GM23338 (cell line): ENCODE data around the gene MYO9B. TPM values are rescaled to one million over a fixed set of nuclear protein-coding genes. Genes with fewer than 3 reads are reported as not detected.

Source experiments
- ATAC-seq: fragments of 200-7000 bp; cut with Tn5 transposase; 3 replicates; pipeline ENCODE4 v1.9.1; 2020
- DNase-seq: peaks from one replicate; pipeline ENCODE4 v3.0.0-alpha.2; 2015; ENCODE audit warnings: low spot score
- H2AFZ ChIP-seq: fragments of 200-600 bp; sonication (generic); 2 replicates; pipeline ENCODE4 v1.8.0; 2016; ENCODE audit warnings: antibody characterized with exemption, mild to moderate bottlenecking, moderate library complexity
- H3F3A ChIP-seq: fragments of 200-600 bp; sonication (generic); replicated peaks from 2 replicates; pipeline ENCODE4 v1.8.0; 2017; ENCODE audit warnings: antibody characterized with exemption, mixed run types, low read depth
- H3K27ac ChIP-seq: fragments of 200-600 bp; sonication (generic); 2 replicates; pipeline ENCODE4 v1.6.1; 2016; ENCODE audit warnings: low read depth
- H3K27me3 ChIP-seq: fragments of 200-600 bp; sonication (generic); 2 replicates; pipeline ENCODE4 v1.8.0; 2016; ENCODE audit warnings: mild to moderate bottlenecking, mixed run types, moderate library complexity; ENCODE audit not compliant: insufficient read depth
- H3K36me3 ChIP-seq: fragments of 200-600 bp; sonication (generic); 2 replicates; pipeline ENCODE4 v1.8.0; 2016; ENCODE audit warnings: mild to moderate bottlenecking; ENCODE audit not compliant: insufficient read depth
- H3K4me1 ChIP-seq: fragments of 200-600 bp; sonication (generic); 2 replicates; pipeline ENCODE4 v1.8.0; 2016; ENCODE audit warnings: mild to moderate bottlenecking, moderate library complexity; ENCODE audit not compliant: insufficient read depth
- H3K4me2 ChIP-seq: fragments of 200-600 bp; sonication (generic); 2 replicates; pipeline ENCODE4 v1.7.1; 2017; ENCODE audit warnings: mixed run types
- H3K4me3 ChIP-seq: fragments of 200-600 bp; sonication (generic); 2 replicates; pipeline ENCODE4 v1.6.1; 2016; ENCODE audit warnings: mixed run types
- H3K79me2 ChIP-seq: fragments of 200-600 bp; sonication (generic); replicated peaks from 2 replicates; pipeline ENCODE4 v1.8.0; 2017; ENCODE audit warnings: mild to moderate bottlenecking; ENCODE audit not compliant: insufficient read depth
- H3K9me2 ChIP-seq: fragments of 200-600 bp; sonication (generic); 2 replicates; pipeline ENCODE4 v1.8.0; 2017; ENCODE audit not compliant: insufficient read depth
- H4K20me1 ChIP-seq: fragments of 200-600 bp; sonication (generic); replicated peaks from 2 replicates; pipeline ENCODE4 v1.8.0; 2017; ENCODE audit warnings: mild to moderate bottlenecking; ENCODE audit not compliant: insufficient read depth
- H3K27ac Mint-ChIP-seq: 2 replicates; pipeline ENCODE4 v1.8.0; 2020; ENCODE audit warnings: inconsistent platforms, mild to moderate bottlenecking, moderate library complexity, mixed read lengths
- H3K27me3 Mint-ChIP-seq: 3 replicates; pipeline ENCODE4 v1.8.0; 2022; ENCODE audit warnings: low read depth, mild to moderate bottlenecking, moderate library complexity, mixed read lengths, inconsistent platforms; ENCODE audit not compliant: insufficient read depth, poor library complexity
- H3K36me3 Mint-ChIP-seq: 3 replicates; pipeline ENCODE4 v1.8.0; 2021; ENCODE audit warnings: low read depth, mild to moderate bottlenecking, inconsistent platforms, moderate library complexity, mixed read lengths
- H3K4me1 Mint-ChIP-seq: 3 replicates; pipeline ENCODE4 v1.8.0; 2020; ENCODE audit warnings: mild to moderate bottlenecking, inconsistent platforms, mixed read lengths
- H3K4me3 Mint-ChIP-seq: 3 replicates; pipeline ENCODE4 v1.8.0; 2021; ENCODE audit warnings: moderate library complexity, mild to moderate bottlenecking, inconsistent platforms, mixed read lengths
- H3K9me3 Mint-ChIP-seq: 3 replicates; pipeline ENCODE4 v1.8.0; 2020; ENCODE audit warnings: moderate library complexity, mild to moderate bottlenecking, inconsistent platforms, mixed read lengths
- CREB1 ChIP-seq: fragments of 250-450 bp; sonication (Bioruptor Pico); IDR thresholded peaks from 2 replicates; pipeline ENCODE4 v1.5.0; 2020; ENCODE audit warnings: low read depth, mild to moderate bottlenecking, moderate library complexity
- CTCF ChIP-seq, 2 experiments: fragments of 200-600 bp in 1 of 2; sonication (generic) in 1 of 2; conservative IDR thresholded peaks; 2 replicates each; pipeline versions ENCODE4 v1.5.1 to v1.6.1; 2016 to 2017; ENCODE audit warnings: antibody characterized with exemption in 2 of 2, low read depth in 2 of 2, mild to moderate bottlenecking in 2 of 2, moderate library complexity in 1 of 2
- JUNB ChIP-seq: IDR thresholded peaks from one replicate; pipeline ENCODE4 v1.6.1; 2016; ENCODE audit warnings: antibody characterized with exemption; ENCODE audit not compliant: unreplicated experiment
- NANOG ChIP-seq: IDR thresholded peaks from 2 replicates; pipeline ENCODE4 v1.6.1; 2016; ENCODE audit warnings: antibody characterized with exemption, borderline replicate concordance
- STAT1 ChIP-seq: IDR thresholded peaks from one replicate; pipeline ENCODE4 v1.6.1; 2016; ENCODE audit warnings: antibody characterized with exemption; ENCODE audit not compliant: unreplicated experiment
- ZNF331 ChIP-seq: fragments of 250-450 bp; sonication (Bioruptor Pico); IDR thresholded peaks from 2 replicates; pipeline ENCODE4 v1.5.0; 2020; ENCODE audit warnings: low read depth, mild to moderate bottlenecking, moderate library complexity
- polyA plus RNA-seq: library from polyadenylated mRNA; unstranded; fragments of >200 nt; fragmentation: Nextera tagmentation; extraction: Ambion mirVana; gene quantifications from 2 replicates; pipeline ENCODE4 v1.2.1, GENCODE V29; 2016
- total RNA-seq: library from RNA; depleted of rRNA; stranded (reverse); fragments of >200 nt; shearing (Covaris generic); gene quantifications from 2 replicates; pipeline ENCODE4 v1.2.3, GENCODE V29; 2014
- TF ChIP-seq, protein P1 (sequence below): IDR thresholded peaks from 2 replicates; pipeline ENCODE4 v1.6.1; 2016; ENCODE audit warnings: antibody characterized with exemption
- TF ChIP-seq, protein P2 (sequence below): IDR thresholded peaks from one replicate; pipeline ENCODE4 v1.6.1; 2018; ENCODE audit warnings: antibody characterized with exemption; ENCODE audit not compliant: unreplicated experiment

The MYO9B gene
- total and polyA plus RNA-seq, 2 experiments from 2014 or later, result 28.7 to 61.3 TPM

GRCh38 chr19:17259118-17259780, 183.7 kb downstream of the MYO9B start:
- Histone ChIP-seq H3K4me1 (0 out of 2 replicates have a peak, but pooled peaks cover 2% of the 10 kb centered on the region), H3F3A (peaks cover 2% of the 10 kb centered on the region; the same call in 1 of the 2 replicates), H3K27ac (no peak overlapping the region), H3K9me2 (no peaks in the 10 kb centered on the region), H3K4me3 (no peak overlapping the region), H3K79me2 (no peaks in the 10 kb centered on the region), H3K27me3 (no peaks in the 10 kb centered on the region), H2AFZ (no peak overlapping the region), H4K20me1 (no peaks in the 10 kb centered on the region), H3K4me2 (no peak overlapping the region), H3K36me3 (peaks cover 3% of the 10 kb centered on the region; the same call in 1 of the 2 replicates)
- DNase-seq, result no peak
- Mint-ChIP-seq H3K9me3 (peaks cover 21% of the 10 kb centered on the region; the same call in 2 of the 3 replicates), H3K36me3 (peaks cover 37% of the 10 kb centered on the region), H3K27ac (no peak overlapping the region), H3K4me1 (peaks cover 11% of the 10 kb centered on the region), H3K4me3 (no peak overlapping the region), H3K27me3 (peaks cover 20% of the 10 kb centered on the region)
- ATAC-seq, result no peak
- TF ChIP-seq, protein P1, sequence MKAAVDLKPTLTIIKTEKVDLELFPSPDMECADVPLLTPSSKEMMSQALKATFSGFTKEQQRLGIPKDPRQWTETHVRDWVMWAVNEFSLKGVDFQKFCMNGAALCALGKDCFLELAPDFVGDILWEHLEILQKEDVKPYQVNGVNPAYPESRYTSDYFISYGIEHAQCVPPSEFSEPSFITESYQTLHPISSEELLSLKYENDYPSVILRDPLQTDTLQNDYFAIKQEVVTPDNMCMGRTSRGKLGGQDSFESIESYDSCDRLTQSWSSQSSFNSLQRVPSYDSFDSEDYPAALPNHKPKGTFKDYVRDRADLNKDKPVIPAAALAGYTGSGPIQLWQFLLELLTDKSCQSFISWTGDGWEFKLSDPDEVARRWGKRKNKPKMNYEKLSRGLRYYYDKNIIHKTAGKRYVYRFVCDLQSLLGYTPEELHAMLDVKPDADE, result no peak
- TF ChIP-seq CTCF (conservative IDR thresholded peaks at IDR 0.05; ENCODE audit: low read depth in 2 of 2), result no peak
- TF ChIP-seq, protein P2, sequence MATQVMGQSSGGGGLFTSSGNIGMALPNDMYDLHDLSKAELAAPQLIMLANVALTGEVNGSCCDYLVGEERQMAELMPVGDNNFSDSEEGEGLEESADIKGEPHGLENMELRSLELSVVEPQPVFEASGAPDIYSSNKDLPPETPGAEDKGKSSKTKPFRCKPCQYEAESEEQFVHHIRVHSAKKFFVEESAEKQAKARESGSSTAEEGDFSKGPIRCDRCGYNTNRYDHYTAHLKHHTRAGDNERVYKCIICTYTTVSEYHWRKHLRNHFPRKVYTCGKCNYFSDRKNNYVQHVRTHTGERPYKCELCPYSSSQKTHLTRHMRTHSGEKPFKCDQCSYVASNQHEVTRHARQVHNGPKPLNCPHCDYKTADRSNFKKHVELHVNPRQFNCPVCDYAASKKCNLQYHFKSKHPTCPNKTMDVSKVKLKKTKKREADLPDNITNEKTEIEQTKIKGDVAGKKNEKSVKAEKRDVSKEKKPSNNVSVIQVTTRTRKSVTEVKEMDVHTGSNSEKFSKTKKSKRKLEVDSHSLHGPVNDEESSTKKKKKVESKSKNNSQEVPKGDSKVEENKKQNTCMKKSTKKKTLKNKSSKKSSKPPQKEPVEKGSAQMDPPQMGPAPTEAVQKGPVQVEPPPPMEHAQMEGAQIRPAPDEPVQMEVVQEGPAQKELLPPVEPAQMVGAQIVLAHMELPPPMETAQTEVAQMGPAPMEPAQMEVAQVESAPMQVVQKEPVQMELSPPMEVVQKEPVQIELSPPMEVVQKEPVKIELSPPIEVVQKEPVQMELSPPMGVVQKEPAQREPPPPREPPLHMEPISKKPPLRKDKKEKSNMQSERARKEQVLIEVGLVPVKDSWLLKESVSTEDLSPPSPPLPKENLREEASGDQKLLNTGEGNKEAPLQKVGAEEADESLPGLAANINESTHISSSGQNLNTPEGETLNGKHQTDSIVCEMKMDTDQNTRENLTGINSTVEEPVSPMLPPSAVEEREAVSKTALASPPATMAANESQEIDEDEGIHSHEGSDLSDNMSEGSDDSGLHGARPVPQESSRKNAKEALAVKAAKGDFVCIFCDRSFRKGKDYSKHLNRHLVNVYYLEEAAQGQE, result no peak
- TF ChIP-seq JUNB, result no peak

DNA sequence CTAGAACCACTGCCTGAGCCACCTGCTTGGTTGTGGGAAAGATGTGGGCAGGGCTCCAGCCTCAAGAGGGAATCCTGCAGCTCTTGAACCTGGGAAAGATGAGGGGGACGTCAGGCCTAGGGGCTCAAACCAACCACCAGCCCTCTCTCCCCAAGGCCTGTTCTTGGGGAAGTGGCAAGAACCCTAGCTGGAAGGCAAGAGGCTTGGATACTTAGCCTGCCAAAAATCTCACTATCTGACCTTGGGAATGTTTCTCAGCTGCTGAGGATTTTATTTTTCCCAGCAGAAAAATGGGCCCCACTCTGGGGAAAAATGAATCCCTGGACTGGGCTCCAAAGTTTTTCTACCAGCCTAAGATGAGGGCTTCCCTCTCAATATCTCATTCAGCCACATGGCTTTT, 184.4 kb downstream of the MYO9B start:
- no peaks in the 10 kb centered on the region for H3K9me2 ChIP-seq
- no peak for ATAC-seq
- Mint-ChIP-seq H3K4me1 (peaks cover 18% of the 10 kb centered on the region), H3K27ac (no peak overlapping the region), H3K9me3 (peaks cover 21% of the 10 kb centered on the region; the same call in 2 of the 3 replicates), H3K36me3 (peaks cover 34% of the 10 kb centered on the region), H3K4me3 (no peak overlapping the region), H3K27me3 (peaks cover 22% of the 10 kb centered on the region)
- 0 out of 2 replicates have a peak, but pooled peaks cover 2% of the 10 kb centered on the region for H3F3A ChIP-seq
- H3K27me3 ChIP-seq, result no peaks in the 10 kb centered on the region
- no peak for DNase-seq
- no peaks in the 10 kb centered on the region for H4K20me1 ChIP-seq
- H3K4me3 ChIP-seq, result no peak overlapping the region
- H3K4me2 ChIP-seq, result no peak overlapping the region
- peaks cover 3% of the 10 kb centered on the region; the same call in 1 of the 2 replicates for H3K36me3 ChIP-seq
- no peak overlapping the region for H3K27ac ChIP-seq
- H3K4me1 ChIP-seq, result 0 out of 2 replicates have a peak, but pooled peaks cover 5% of the 10 kb centered on the region
- H2AFZ ChIP-seq, result no peak overlapping the region
- H3K79me2 ChIP-seq, result no peaks in the 10 kb centered on the region
- TF ChIP-seq NANOG, result no peak
- TF ChIP-seq CREB1, result no peak
- TF ChIP-seq CTCF (conservative IDR thresholded peaks at IDR 0.05; ENCODE audit: low read depth in 2 of 2), result no peak
- TF ChIP-seq ZNF331 (CRISPR knock-in tag), result no peak
- no peak for TF ChIP-seq JUNB
- TF ChIP-seq, protein P2, result no peak
- TF ChIP-seq STAT1, result no peak
